ENCODE measurements around the gene SPSB1.

- TF ChIP-seq POLR2AphosphoS5 (IDR thresholded peaks at IDR 0.05; ENCODE audit: low read depth, low read length) = no peak
- no peak for TF ChIP-seq SIN3A (IDR thresholded peaks at IDR 0.05; ENCODE audit: borderline replicate concordance, insufficient read depth, low read length)
- no peak for TF ChIP-seq TAF1 (IDR thresholded peaks at IDR 0.05; ENCODE audit: borderline replicate concordance, insufficient read depth, low read length)
- TF ChIP-seq REST (IDR thresholded peaks at IDR 0.05; ENCODE audit: insufficient read depth in 1 of 2, low read depth in 2 of 2, low read length in 2 of 2) = no peak
- no peak for TF ChIP-seq FOXP2 (optimal IDR thresholded peaks at IDR 0.05; ENCODE audit: borderline replicate concordance, extremely low read depth, extremely low read length, insufficient read depth)
Measured at GRCh38 chr1:9282696-9282955, 10.1 kb upstream of the SPSB1 start.
